ENCODE data around the gene CAMTA1.

DNA sequence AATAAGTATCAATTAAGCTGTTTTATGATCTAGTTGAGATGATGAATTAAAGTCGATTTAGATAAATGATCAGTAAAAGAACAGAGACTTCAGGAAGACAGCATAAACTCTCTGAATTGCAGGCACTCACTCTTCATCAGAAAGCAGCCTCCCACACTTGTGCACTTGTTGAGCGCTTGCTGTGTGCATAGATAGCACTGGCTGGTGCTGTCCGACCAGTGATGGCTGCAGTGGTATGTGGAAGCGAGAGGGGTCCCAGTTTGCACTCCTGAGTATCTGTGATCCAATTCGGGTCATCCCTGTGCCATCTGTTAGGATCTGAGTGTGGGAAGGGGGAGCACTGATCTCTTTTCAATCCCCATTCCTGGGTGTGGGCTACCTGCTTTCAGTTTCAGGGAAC is 137.8 kb downstream of the CAMTA1 start:
- TF ChIP-seq, protein P1, sequence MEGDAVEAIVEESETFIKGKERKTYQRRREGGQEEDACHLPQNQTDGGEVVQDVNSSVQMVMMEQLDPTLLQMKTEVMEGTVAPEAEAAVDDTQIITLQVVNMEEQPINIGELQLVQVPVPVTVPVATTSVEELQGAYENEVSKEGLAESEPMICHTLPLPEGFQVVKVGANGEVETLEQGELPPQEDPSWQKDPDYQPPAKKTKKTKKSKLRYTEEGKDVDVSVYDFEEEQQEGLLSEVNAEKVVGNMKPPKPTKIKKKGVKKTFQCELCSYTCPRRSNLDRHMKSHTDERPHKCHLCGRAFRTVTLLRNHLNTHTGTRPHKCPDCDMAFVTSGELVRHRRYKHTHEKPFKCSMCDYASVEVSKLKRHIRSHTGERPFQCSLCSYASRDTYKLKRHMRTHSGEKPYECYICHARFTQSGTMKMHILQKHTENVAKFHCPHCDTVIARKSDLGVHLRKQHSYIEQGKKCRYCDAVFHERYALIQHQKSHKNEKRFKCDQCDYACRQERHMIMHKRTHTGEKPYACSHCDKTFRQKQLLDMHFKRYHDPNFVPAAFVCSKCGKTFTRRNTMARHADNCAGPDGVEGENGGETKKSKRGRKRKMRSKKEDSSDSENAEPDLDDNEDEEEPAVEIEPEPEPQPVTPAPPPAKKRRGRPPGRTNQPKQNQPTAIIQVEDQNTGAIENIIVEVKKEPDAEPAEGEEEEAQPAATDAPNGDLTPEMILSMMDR (IDR thresholded peaks at IDR 0.05), result no peak
- TF ChIP-seq POLR2AphosphoS5 (IDR thresholded peaks at IDR 0.05) (no peak), POLR2A (IDR thresholded peaks at IDR 0.05) (no peak), EP300 (IDR thresholded peaks at IDR 0.05) (no peak)

Measured in stomach (tissue), 4 donors.